Measurements from ENCODE around the gene SNRNP48. TPM values are rescaled to one million over a fixed set of nuclear protein-coding genes. Genes with fewer than 3 reads are reported as not detected.
A peak's percentile ranks its signal among the peaks of the same experiment; 100 is the strongest.

Gene SNRNP48
- 1 to 10 TPM; 6.8 to 9.6 TPM for total RNA-seq
- 19.2 to 45.7 reads per million in 2 donors for total RNA-seq

GRCh38 chr6:7589949-7590917 is at the start of gene SNRNP48:
Gene SNRNP48, plus strand, starts transcription at chr6:7590198. Its CDS starts 60 bp downstream, at chr6:7590258.
- Mint-ChIP-seq H3K27ac (peak within 1 kb of the TSS; percentile 95), H3K27me3 (no peaks in the 10 kb centered on the region), H3K4me1 (peaks cover 41% of the 10 kb centered on the region), H3K4me3 (peak within 1 kb of the TSS; percentile 100), H3K36me3 (ENCODE audit: low read depth) (peaks cover 2% of the 10 kb centered on the region)
- DNase-seq (peak; percentile 81 to 85 (median 84)), ATAC-seq (peak; percentile 99)
- H3K9me3 ChIP-seq (ENCODE audit: control insufficient read depth, low read length, poor library complexity, severe bottlenecking) = no peaks in the 10 kb centered on the region

GRCh38 chr6:7540595-7540994 is 49.4 kb upstream of the SNRNP48 start:
- ATAC-seq (no peak), DNase-seq (no peak)
- H3K9me3 ChIP-seq (ENCODE audit: control insufficient read depth, low read length, poor library complexity, severe bottlenecking) = no peaks in the 10 kb centered on the region
- no peaks in the 10 kb centered on the region for H3K36me3 Mint-ChIP-seq (ENCODE audit: low read depth)
- peak overlapping the region; percentile 83 for H3K4me3 Mint-ChIP-seq
- H3K27me3 Mint-ChIP-seq = peaks cover 70% of the 10 kb centered on the region
- peaks cover 9% of the 10 kb centered on the region for H3K4me1 Mint-ChIP-seq
- H3K27ac Mint-ChIP-seq = no peak overlapping the region

- Mint-ChIP-seq H3K27me3 (peaks cover 68% of the 10 kb centered on the region), H3K4me1 (peaks cover 9% of the 10 kb centered on the region), H3K36me3 (ENCODE audit: low read depth) (no peaks in the 10 kb centered on the region), H3K27ac (no peak within 1 kb of the TSS), H3K4me3 (peak within 1 kb of the TSS; percentile 85)
- no peaks in the 10 kb centered on the region for H3K9me3 ChIP-seq (ENCODE audit: control insufficient read depth, low read length, poor library complexity, severe bottlenecking)
- DNase-seq (no peak), ATAC-seq (peak; percentile 32)
These were observed 48.6 kb upstream of the SNRNP48 start, which contains the start of gene DSP for GRCh38 chr6:7541175-7542064. Gene DSP, plus strand, starts transcription at chr6:7541671. Its CDS starts 245 bp downstream, at chr6:7541916.

GRCh38 chr6:7542065-7542873 is 47.7 kb upstream of the SNRNP48 start:
- Mint-ChIP-seq H3K27ac (no peak overlapping the region), H3K36me3 (ENCODE audit: low read depth) (no peaks in the 10 kb centered on the region), H3K4me3 (peak overlapping the region; percentile 85), H3K4me1 (peaks cover 9% of the 10 kb centered on the region), H3K27me3 (peaks cover 68% of the 10 kb centered on the region)
- ATAC-seq (no peak), DNase-seq (no peak)
- no peaks in the 10 kb centered on the region for H3K9me3 ChIP-seq (ENCODE audit: control insufficient read depth, low read length, poor library complexity, severe bottlenecking)

GRCh38 chr6:7542874-7543624 is 46.9 kb upstream of the SNRNP48 start:
- H3K4me3 Mint-ChIP-seq = peak overlapping the region; percentile 85
- ATAC-seq (no peak), DNase-seq (no peak)
- no peak overlapping the region for H3K27ac Mint-ChIP-seq
- H3K4me1 Mint-ChIP-seq = peaks cover 9% of the 10 kb centered on the region
- H3K9me3 ChIP-seq (ENCODE audit: control insufficient read depth, low read length, poor library complexity, severe bottlenecking) = no peaks in the 10 kb centered on the region
- H3K36me3 Mint-ChIP-seq (ENCODE audit: low read depth) = no peaks in the 10 kb centered on the region
- H3K27me3 Mint-ChIP-seq = peaks cover 66% of the 10 kb centered on the region

GRCh38 chr6:7543789-7544424 is 46.1 kb upstream of the SNRNP48 start:
- no peak overlapping the region for H3K4me3 Mint-ChIP-seq
- H3K27ac Mint-ChIP-seq = no peak overlapping the region

GRCh38 chr6:7544597-7544996 is 45.4 kb upstream of the SNRNP48 start:
- no peak for DNase-seq
- no peak for ATAC-seq
- Mint-ChIP-seq H3K27ac (no peak overlapping the region), H3K36me3 (ENCODE audit: low read depth) (peaks cover 2% of the 10 kb centered on the region), H3K4me3 (no peak overlapping the region), H3K4me1 (peaks cover 9% of the 10 kb centered on the region), H3K27me3 (peaks cover 70% of the 10 kb centered on the region)
- H3K9me3 ChIP-seq (ENCODE audit: control insufficient read depth, low read length, poor library complexity, severe bottlenecking) = no peaks in the 10 kb centered on the region

More at GRCh38 chr6:7543789-7544424, 46.1 kb upstream of the SNRNP48 start:
- Mint-ChIP-seq H3K36me3 (ENCODE audit: low read depth) (no peaks in the 10 kb centered on the region), H3K27me3 (peaks cover 66% of the 10 kb centered on the region), H3K4me1 (peaks cover 9% of the 10 kb centered on the region)
- DNase-seq (no peak), ATAC-seq (no peak)
- H3K9me3 ChIP-seq (ENCODE audit: control insufficient read depth, low read length, poor library complexity, severe bottlenecking) = no peaks in the 10 kb centered on the region

- peaks cover 2% of the 10 kb centered on the region for H3K36me3 Mint-ChIP-seq (ENCODE audit: low read depth)
- no peaks in the 10 kb centered on the region for H3K9me3 ChIP-seq (ENCODE audit: control insufficient read depth, low read length, poor library complexity, severe bottlenecking)
- ATAC-seq (no peak), DNase-seq (no peak)
- H3K4me3 Mint-ChIP-seq = no peak overlapping the region
- H3K27me3 Mint-ChIP-seq = peaks cover 63% of the 10 kb centered on the region
- no peak overlapping the region for H3K27ac Mint-ChIP-seq
- H3K4me1 Mint-ChIP-seq = peaks cover 9% of the 10 kb centered on the region
These were observed 44.5 kb upstream of the SNRNP48 start for GRCh38 chr6:7545316-7546019.

- DNase-seq = no peak
- Mint-ChIP-seq H3K4me3 (no peak overlapping the region), H3K4me1 (peaks cover 4% of the 10 kb centered on the region), H3K27me3 (peaks cover 58% of the 10 kb centered on the region), H3K36me3 (ENCODE audit: low read depth) (peaks cover 2% of the 10 kb centered on the region), H3K27ac (no peak overlapping the region)
- no peak for ATAC-seq
- no peaks in the 10 kb centered on the region for H3K9me3 ChIP-seq (ENCODE audit: control insufficient read depth, low read length, poor library complexity, severe bottlenecking)
These were observed 44.0 kb upstream of the SNRNP48 start for GRCh38 chr6:7546020-7546369.

- no peak for ATAC-seq
- Mint-ChIP-seq H3K27ac (no peak overlapping the region), H3K4me1 (peaks cover 3% of the 10 kb centered on the region), H3K36me3 (ENCODE audit: low read depth) (peaks cover 2% of the 10 kb centered on the region), H3K27me3 (peaks cover 60% of the 10 kb centered on the region), H3K4me3 (no peak overlapping the region)
- DNase-seq = no peak
- H3K9me3 ChIP-seq (ENCODE audit: control insufficient read depth, low read length, poor library complexity, severe bottlenecking) = no peaks in the 10 kb centered on the region
These were observed 43.6 kb upstream of the SNRNP48 start for GRCh38 chr6:7546383-7546782.

- H3K9me3 ChIP-seq (ENCODE audit: control insufficient read depth, low read length, poor library complexity, severe bottlenecking) = no peaks in the 10 kb centered on the region
- H3K4me1 Mint-ChIP-seq = peaks cover 3% of the 10 kb centered on the region
- DNase-seq = no peak
- ATAC-seq = no peak
- H3K36me3 Mint-ChIP-seq (ENCODE audit: low read depth) = peaks cover 2% of the 10 kb centered on the region
- H3K4me3 Mint-ChIP-seq = no peak overlapping the region
- H3K27me3 Mint-ChIP-seq = peaks cover 65% of the 10 kb centered on the region
- no peak overlapping the region for H3K27ac Mint-ChIP-seq
These were observed 43.1 kb upstream of the SNRNP48 start for GRCh38 chr6:7546896-7547295.

Measured in T-helper 17 cell (primary cell).